K562 (cell line): Measurements from ENCODE around the gene LAIR1.
"Not testable (repeated sequence)": the region's sequence is repeated elsewhere in the genome, so short reads cannot be mapped to it uniquely, and the experiment has no call there.

Experiments used
- CHD1 ChIP-seq: fragments of 200-600 bp; sonication (generic); IDR thresholded peaks from one replicate; pipeline ENCODE4 v1.6.1; 2012; ENCODE audit warnings: mild to moderate bottlenecking, moderate library complexity, low read length, inconsistent platforms
- POLR2AphosphoS2 ChIP-seq: IDR thresholded peaks from 2 replicates; pipeline ENCODE4 v1.6.1; 2012; ENCODE audit warnings: low read length, improper control_type of control experiment

GRCh38 chr19:54322934-54323333 lies 41.8 kb downstream of the LAIR1 start:
- TF ChIP-seq CHD1, POLR2AphosphoS2: not testable (repeated sequence)
